Testis (tissue), 5 donors: ENCODE results near the gene TFAP2C. TPM values are rescaled to one million over a fixed set of nuclear protein-coding genes. Genes with fewer than 3 reads are reported as not detected.

Source experiments
- DNase-seq: peaks from one replicate; pipeline ENCODE4 v3.0.0-alpha.2; 2019
- H3K27ac ChIP-seq, 2 donors: fragments of 200-600 bp; sonication (generic); one replicate each; pipeline ENCODE4 v1.5.1; 2019
- H3K27me3 ChIP-seq: fragments of 200-600 bp; sonication (generic); one replicate; pipeline ENCODE4 v1.5.1; 2019
- H3K36me3 ChIP-seq: fragments of 200-600 bp; sonication (generic); one replicate; pipeline ENCODE4 v1.5.1; 2017; ENCODE audit warnings: low read depth; ENCODE audit errors: missing control alignments
- H3K4me1 ChIP-seq: fragments of 200-600 bp; sonication (generic); one replicate; pipeline ENCODE4 v1.5.1; 2019
- H3K4me3 ChIP-seq, 2 donors: fragments of 200-600 bp; sonication (generic); one replicate each; pipeline ENCODE4 v1.5.1; 2017 to 2019
- H3K9me3 ChIP-seq: fragments of 200-600 bp; sonication (generic); one replicate; pipeline ENCODE4 v1.5.1; 2017
- POLR2A ChIP-seq: fragments of 450-650 bp; IDR thresholded peaks from one replicate; pipeline ENCODE4 v1.6.1; 2017; ENCODE audit warnings: antibody characterized with exemption, mild to moderate bottlenecking, moderate library complexity
- WGBS, 2 donors: methylation state at CpG; one replicate each; pipeline ENCODE4 v1.1.5; 2018; 5-methylcytosine and 5-hydroxymethylcytosine counted together
- intact Hi-C: fragments of 100-400 bp; cut with DNase I; formaldehyde crosslinking; loops from one replicate; pipeline ENCODE4 v1.15.1; 2023; ENCODE audit warnings: low total_unique reads
- long read RNA-seq, 2 donors: transcript quantifications; one replicate each; lab custom pipeline, GENCODE V29; 2026
- polyA plus RNA-seq: library from polyadenylated mRNA; stranded (reverse); fragments of 350-450 nt; fragmentation: Illumina TruSeq; extraction: RNeasy Lipid Tissue Mini Kit (QIAGEN cat#74804); gene quantifications from one replicate; pipeline ENCODE4 v1.2.3, GENCODE V29; 2014; ENCODE audit warnings: low read depth, low replicate concordance; ENCODE audit not compliant: insufficient read depth
- total RNA-seq, 2 donors: library from RNA; depleted of rRNA; stranded (reverse); fragments of >200 nt; gene quantifications; one replicate each; pipeline ENCODE4 v1.2.3, GENCODE V29; 2016
- TF ChIP-seq, protein P1 (sequence below), 3 experiments: fragments of 450-650 bp in 2 of 3; fragments of 200-600 bp in 1 of 3; sonication (generic) in 1 of 3; IDR thresholded peaks; one replicate each; pipeline ENCODE4 v1.5.1; 2016 to 2019; ENCODE audit warnings: antibody characterized with exemption in 3 of 3, mild to moderate bottlenecking in 2 of 3, moderate library complexity in 1 of 3

Gene TFAP2C
- total RNA-seq (1 to 10 TPM; 1.3 to 1.9 TPM), polyA plus RNA-seq (1.4 TPM)
- long read RNA-seq, donor 1, partial matches to known transcripts = 0 of 1 reads
- long read RNA-seq, donor 1, other reads (novel, unspliced or antisense) = 0 of 1 reads
- long read RNA-seq, donor 2 = 0 reads

- Histone ChIP-seq H3K27me3 (no peaks in the 10 kb centered on the region), H3K4me1 (peaks cover 25% of the 10 kb centered on the region), H3K9me3 (no peaks in the 10 kb centered on the region), H3K27ac (no peak within 1 kb of the TSS), H3K4me3 (peak within 1 kb of the TSS; percentile 13 to 55), H3K36me3 (no peaks in the 10 kb centered on the region)
- peak; percentile 71 for DNase-seq
- 2% methylated on average over 13 to 32 of the region's 62 CpGs for WGBS, 2 donors
- intact Hi-C loops = no loop called here
- TF ChIP-seq, protein P1, sequence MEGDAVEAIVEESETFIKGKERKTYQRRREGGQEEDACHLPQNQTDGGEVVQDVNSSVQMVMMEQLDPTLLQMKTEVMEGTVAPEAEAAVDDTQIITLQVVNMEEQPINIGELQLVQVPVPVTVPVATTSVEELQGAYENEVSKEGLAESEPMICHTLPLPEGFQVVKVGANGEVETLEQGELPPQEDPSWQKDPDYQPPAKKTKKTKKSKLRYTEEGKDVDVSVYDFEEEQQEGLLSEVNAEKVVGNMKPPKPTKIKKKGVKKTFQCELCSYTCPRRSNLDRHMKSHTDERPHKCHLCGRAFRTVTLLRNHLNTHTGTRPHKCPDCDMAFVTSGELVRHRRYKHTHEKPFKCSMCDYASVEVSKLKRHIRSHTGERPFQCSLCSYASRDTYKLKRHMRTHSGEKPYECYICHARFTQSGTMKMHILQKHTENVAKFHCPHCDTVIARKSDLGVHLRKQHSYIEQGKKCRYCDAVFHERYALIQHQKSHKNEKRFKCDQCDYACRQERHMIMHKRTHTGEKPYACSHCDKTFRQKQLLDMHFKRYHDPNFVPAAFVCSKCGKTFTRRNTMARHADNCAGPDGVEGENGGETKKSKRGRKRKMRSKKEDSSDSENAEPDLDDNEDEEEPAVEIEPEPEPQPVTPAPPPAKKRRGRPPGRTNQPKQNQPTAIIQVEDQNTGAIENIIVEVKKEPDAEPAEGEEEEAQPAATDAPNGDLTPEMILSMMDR (IDR thresholded peaks at IDR 0.05) = no peak
- no peak for TF ChIP-seq POLR2A
Measured at GRCh38 chr20:56628873-56629463, at the start of gene TFAP2C. Gene TFAP2C, plus strand, starts transcription at chr20:56629306. Its CDS starts 239 bp downstream, at chr20:56629545.

- DNase-seq = no peak
- Histone ChIP-seq H3K36me3 (no peaks in the 10 kb centered on the region), H3K4me1 (no peaks in the 10 kb centered on the region), H3K4me3 (no peak overlapping the region), H3K9me3 (no peaks in the 10 kb centered on the region), H3K27me3 (no peaks in the 10 kb centered on the region), H3K27ac (no peak overlapping the region)
- intact Hi-C loops = no loop called here
- 90 to 97% methylated on average over 11 to 12 of the region's 12 CpGs for WGBS, 2 donors
- no peak for TF ChIP-seq POLR2A
- TF ChIP-seq, protein P1 (IDR thresholded peaks at IDR 0.05) = no peak
Measured at GRCh38 chr20:56580226-56580625, 48.9 kb upstream of the TFAP2C start.

DNA sequence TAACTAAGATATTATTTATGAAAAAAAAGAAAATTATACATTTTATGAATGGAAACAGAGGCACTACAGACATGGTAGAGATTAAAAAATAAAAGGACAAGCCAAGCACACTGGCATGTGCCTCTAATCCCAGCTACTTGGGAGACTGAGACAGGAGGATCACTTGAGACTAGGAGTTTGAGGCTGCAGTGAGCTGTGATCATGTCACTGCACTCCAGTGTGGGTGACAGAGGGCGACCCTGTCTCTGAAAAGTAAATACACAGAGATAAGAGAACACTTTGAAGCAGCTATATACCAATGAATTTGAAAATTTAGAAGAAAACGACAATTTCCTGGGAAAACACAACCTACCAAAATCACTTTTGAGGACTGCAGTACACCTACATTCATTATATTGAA is 47.4 kb upstream of the TFAP2C start:
- intact Hi-C loops = no loop called here

GRCh38 chr20:56582542-56582941 is 46.6 kb upstream of the TFAP2C start:
- Histone ChIP-seq H3K27ac (no peak overlapping the region), H3K27me3 (no peaks in the 10 kb centered on the region), H3K36me3 (no peaks in the 10 kb centered on the region), H3K4me3 (no peak overlapping the region), H3K4me1 (no peaks in the 10 kb centered on the region), H3K9me3 (no peaks in the 10 kb centered on the region)
- no peak for DNase-seq
- TF ChIP-seq POLR2A = no peak
- TF ChIP-seq, protein P1 (IDR thresholded peaks at IDR 0.05) = no peak
- intact Hi-C loops = no loop called here
- 77 to 82% methylated on average over 4 of the region's 4 CpGs for WGBS, 2 donors

More for the DNA sequence above, 47.4 kb upstream of the TFAP2C start:
- WGBS, 2 donors = 75 to 80% methylated on average over 2 of the region's 2 CpGs
- no peaks in the 10 kb centered on the region for H3K27me3 ChIP-seq
- no peaks in the 10 kb centered on the region for H3K9me3 ChIP-seq
- H3K4me3 ChIP-seq = no peak overlapping the region
- no peaks in the 10 kb centered on the region for H3K4me1 ChIP-seq
- TF ChIP-seq, protein P1 (IDR thresholded peaks at IDR 0.05) = no peak
- TF ChIP-seq POLR2A = no peak
- H3K36me3 ChIP-seq = no peaks in the 10 kb centered on the region
- no peak for DNase-seq
- H3K27ac ChIP-seq = no peak overlapping the region

- TF ChIP-seq, protein P1 (IDR thresholded peaks at IDR 0.05) = no peak
- no peak for TF ChIP-seq POLR2A
- H3K4me1 ChIP-seq = no peaks in the 10 kb centered on the region
- H3K27me3 ChIP-seq = no peaks in the 10 kb centered on the region
- WGBS, 2 donors = 62 to 63% methylated on average over 5 of the region's 5 CpGs
- H3K9me3 ChIP-seq = no peaks in the 10 kb centered on the region
- H3K36me3 ChIP-seq = no peaks in the 10 kb centered on the region
- DNase-seq = no peak
- H3K4me3 ChIP-seq = no peak overlapping the region
- no peak overlapping the region for H3K27ac ChIP-seq
- intact Hi-C loops = no loop called here
Measured at GRCh38 chr20:56584916-56585315, 44.2 kb upstream of the TFAP2C start.
